CD8-positive, alpha-beta memory T cell (primary cell): ENCODE data around the gene PFDN5. TPM values are rescaled to one million over a fixed set of nuclear protein-coding genes. Genes with fewer than 3 reads are reported as not detected.
"Not testable (repeated sequence)": the region's sequence is repeated elsewhere in the genome, so short reads cannot be mapped to it uniquely, and the experiment has no call there.

Experiments used
- CTCF ChIA-PET: fragments of 350-600 bp; sonication (Branson Sonifier 250); formaldehyde crosslinking; loops from one replicate; lab custom pipeline; 2021; ENCODE audit warnings: antibody characterized with exemption; lab: Charles Lee
- POLR2A ChIA-PET: fragments of 350-600 bp; sonication (Branson Sonifier 250); formaldehyde crosslinking; loops from one replicate; lab custom pipeline; 2021; ENCODE audit warnings: antibody characterized with exemption; lab: Charles Lee
- DNase-seq, 5 donors: peaks; one replicate each; pipeline versions ENCODE4 v3.0.0 to v3.0.0-alpha.2; 2020 to 2022; ENCODE audit warnings: mixed read lengths in 1 of 5
- H3K27ac ChIP-seq: one replicate; pipeline ENCODE4 v1.7.0; 2013; ENCODE audit warnings: low read depth, mild to moderate bottlenecking, low read length, moderate library complexity
- H3K27me3 ChIP-seq: 2 replicates; pipeline ENCODE4 v1.7.0; 2013; ENCODE audit warnings: low read length, mild to moderate bottlenecking; ENCODE audit not compliant: insufficient read depth, poor library complexity, severe bottlenecking
- H3K36me3 ChIP-seq: 2 replicates; pipeline ENCODE4 v1.7.0; 2013; ENCODE audit warnings: mild to moderate bottlenecking, low read length, moderate library complexity; ENCODE audit not compliant: insufficient read depth
- H3K4me1 ChIP-seq: 2 replicates; pipeline ENCODE4 v1.7.0; 2013; ENCODE audit warnings: mild to moderate bottlenecking, low read length, moderate library complexity; ENCODE audit not compliant: insufficient read depth
- H3K4me3 ChIP-seq: 2 replicates; pipeline ENCODE4 v1.7.0; 2013; ENCODE audit warnings: mild to moderate bottlenecking, low read length
- H3K9me3 ChIP-seq: 2 replicates; pipeline ENCODE4 v1.7.0; 2013; ENCODE audit warnings: mild to moderate bottlenecking, low read length
- H3K27ac Mint-ChIP-seq, 8 donors: one replicate each; pipeline ENCODE4 v1.8.0; 2020 to 2021; ENCODE audit warnings: mixed read lengths in 8 of 8, mild to moderate bottlenecking in 6 of 8, inconsistent platforms in 3 of 8, moderate library complexity in 3 of 8
- H3K27me3 Mint-ChIP-seq, 2 donors: one replicate each; pipeline ENCODE4 v1.8.0; 2020 to 2021; ENCODE audit warnings: mixed read lengths in 2 of 2, mild to moderate bottlenecking in 1 of 2, moderate library complexity in 1 of 2
- H3K36me3 Mint-ChIP-seq, 3 donors: one replicate each; pipeline ENCODE4 v1.8.0; 2020 to 2021; ENCODE audit warnings: mixed read lengths in 3 of 3, inconsistent platforms in 1 of 3, mild to moderate bottlenecking in 1 of 3
- H3K4me1 Mint-ChIP-seq, 3 donors: one replicate each; pipeline ENCODE4 v1.8.0; 2020 to 2021; ENCODE audit warnings: mixed read lengths in 3 of 3, inconsistent platforms in 1 of 3, mild to moderate bottlenecking in 1 of 3
- H3K4me3 Mint-ChIP-seq, 7 donors: one replicate each; pipeline ENCODE4 v1.8.0; 2020 to 2021; ENCODE audit warnings: mixed read lengths in 7 of 7, mild to moderate bottlenecking in 6 of 7, moderate library complexity in 4 of 7, inconsistent platforms in 2 of 7
- H3K9me3 Mint-ChIP-seq, 5 donors: one replicate each; pipeline ENCODE4 v1.8.0; 2020 to 2022; ENCODE audit warnings: mixed read lengths in 5 of 5, mild to moderate bottlenecking in 3 of 5, moderate library complexity in 2 of 5, inconsistent platforms in 1 of 5
- polyA plus RNA-seq: library from polyadenylated mRNA; unstranded; fragments of 300-500 nt; fragmentation: Illumina TruSeq; gene quantifications from one replicate; pipeline ENCODE4 v1.2.3, GENCODE V29; 2021
- total RNA-seq, 2 experiments: library from RNA; stranded (reverse); gene quantifications; one replicate each; pipeline ENCODE4 v1.2.3, GENCODE V29; 2021

PFDN5 gene
- total and polyA plus RNA-seq, 3 experiments from 2014 or later: 380 to 1,325 (median 385) TPM

GRCh38 chr12:53328043-53328435 lies 32.7 kb downstream of the PFDN5 start:
- no peaks in the 10 kb centered on the region for H3K36me3 ChIP-seq
- Mint-ChIP-seq H3K9me3 (no peaks in the 10 kb centered on the region), H3K4me3 (no peak overlapping the region), H3K27ac (no peak overlapping the region), H3K36me3 (peaks cover 0 to 7% (median 1%) of the 10 kb centered on the region in 3 donors), H3K27me3 (peaks cover 9 to 16% of the 10 kb centered on the region in 2 donors), H3K4me1 (peaks cover 15 to 19% (median 15%) of the 10 kb centered on the region in 3 donors)
- peaks cover 10% of the 10 kb centered on the region for H3K4me1 ChIP-seq
- ChIA-PET CTCF (interaction anchor here (1.1 to 16.1 kb wide), 3 partner anchors 18 to 93 kb away, joined by 5 to 209 read pairs (median 6); no protein-coding TSS in a partner anchor), POLR2A (no interaction called here)
- no peaks in the 10 kb centered on the region for H3K27me3 ChIP-seq
- H3K9me3 ChIP-seq: no peaks in the 10 kb centered on the region
- H3K4me3 ChIP-seq: no peak overlapping the region
- H3K27ac ChIP-seq: no peak overlapping the region
- no peak for DNase-seq

- no peaks in the 10 kb centered on the region for H3K4me1 ChIP-seq
- no peaks in the 10 kb centered on the region for H3K9me3 ChIP-seq
- Mint-ChIP-seq H3K27me3 (peaks cover 9 to 38% of the 10 kb centered on the region in 2 donors), H3K27ac (no peak overlapping the region), H3K36me3 (peaks cover 0 to 1% (median 0%) of the 10 kb centered on the region in 3 donors), H3K4me3 (no peak overlapping the region), H3K9me3 (no peaks in the 10 kb centered on the region), H3K4me1 (peaks cover 0 to 6% (median 3%) of the 10 kb centered on the region in 3 donors)
- CTCF ChIA-PET: interaction anchor here (1.1 to 16.1 kb wide), 4 partner anchors 9 to 178 kb away, joined by 3 to 209 read pairs (median 14); partner anchors contain the start of gene AAAS
- DNase-seq: no peak
- H3K27me3 ChIP-seq: peaks cover 1% of the 10 kb centered on the region
- H3K36me3 ChIP-seq: no peaks in the 10 kb centered on the region
- no peak overlapping the region for H3K27ac ChIP-seq
- no peak overlapping the region for H3K4me3 ChIP-seq
- POLR2A ChIA-PET: interaction anchor here (0.7 to 1.1 kb wide), 2 partner anchors 13 to 92 kb away, joined by 3 to 9 read pairs; no protein-coding TSS in a partner anchor
Observed at GRCh38 chr12:53330671-53331070, 35.3 kb downstream of the PFDN5 start.

GRCh38 chr12:53332339-53332738 lies 37.0 kb downstream of the PFDN5 start:
- H3K36me3 Mint-ChIP-seq, DNase-seq, H3K9me3 ChIP-seq, H3K4me1 ChIP-seq, H3K36me3 ChIP-seq, H3K4me3 ChIP-seq, H3K9me3 Mint-ChIP-seq, H3K4me3 Mint-ChIP-seq, POLR2A ChIA-PET, H3K4me1 Mint-ChIP-seq, H3K27ac ChIP-seq: not testable (repeated sequence)
- Mint-ChIP-seq H3K27me3 (peaks cover 18 to 51% of the 10 kb centered on the region in 2 donors), H3K27ac (peak overlapping the region in 1 of 8 donors; percentile 18)
- H3K27me3 ChIP-seq: peaks cover 11% of the 10 kb centered on the region
- CTCF ChIA-PET: interaction anchor here (1.0 to 16.1 kb wide), 4 partner anchors 10 to 20 kb away, joined by 3 to 209 read pairs (median 14); partner anchors contain the start of gene AAAS

GRCh38 chr12:53332744-53333143 lies 37.4 kb downstream of the PFDN5 start:
- Mint-ChIP-seq H3K4me3 (no peak overlapping the region), H3K27me3 (peaks cover 20 to 51% of the 10 kb centered on the region in 2 donors), H3K27ac (no peak overlapping the region), H3K4me1 (peaks cover 2% of the 10 kb centered on the region in 3 donors), H3K36me3 (peaks cover 0 to 2% (median 0%) of the 10 kb centered on the region in 3 donors), H3K9me3 (no peaks in the 10 kb centered on the region)
- Histone ChIP-seq H3K4me3 (no peak overlapping the region), H3K27ac (no peak overlapping the region), H3K36me3 (no peaks in the 10 kb centered on the region), H3K27me3 (peaks cover 15% of the 10 kb centered on the region), H3K4me1 (no peaks in the 10 kb centered on the region), H3K9me3 (no peaks in the 10 kb centered on the region)
- DNase-seq: no peak
- POLR2A ChIA-PET: no interaction called here
- CTCF ChIA-PET: interaction anchor here (1.0 to 16.1 kb wide), 3 partner anchors 11 to 19 kb away, joined by 3 to 209 read pairs (median 21); partner anchors contain the start of gene AAAS

- Histone ChIP-seq H3K27ac (no peak overlapping the region), H3K27me3 (peaks cover 20% of the 10 kb centered on the region), H3K36me3 (no peaks in the 10 kb centered on the region), H3K4me1 (no peaks in the 10 kb centered on the region), H3K9me3 (no peaks in the 10 kb centered on the region), H3K4me3 (no peak overlapping the region)
- CTCF ChIA-PET: interaction anchor here (3.5 to 5.1 kb wide), 2 partner anchors 11 to 12 kb away, joined by 13 to 21 read pairs; partner anchors contain the start of gene AAAS
- Mint-ChIP-seq H3K4me3 (no peak overlapping the region), H3K36me3 (peaks cover 0 to 2% (median 0%) of the 10 kb centered on the region in 3 donors), H3K9me3 (no peaks in the 10 kb centered on the region), H3K4me1 (peaks cover 6 to 8% (median 7%) of the 10 kb centered on the region in 3 donors), H3K27ac (no peak overlapping the region), H3K27me3 (peaks cover 20 to 55% of the 10 kb centered on the region in 2 donors)
- POLR2A ChIA-PET: no interaction called here
- DNase-seq: no peak
Observed at GRCh38 chr12:53333289-53333688, 37.9 kb downstream of the PFDN5 start.

- peaks cover 26% of the 10 kb centered on the region for H3K27me3 ChIP-seq
- Mint-ChIP-seq H3K27me3 (peaks cover 20 to 58% of the 10 kb centered on the region in 2 donors), H3K9me3 (no peaks in the 10 kb centered on the region), H3K4me3 (no peak overlapping the region), H3K4me1 (peaks cover 7 to 9% (median 7%) of the 10 kb centered on the region in 3 donors), H3K36me3 (peaks cover 0 to 2% (median 0%) of the 10 kb centered on the region in 3 donors), H3K27ac (no peak overlapping the region)
- H3K4me1 ChIP-seq: no peaks in the 10 kb centered on the region
- ChIA-PET CTCF (interaction anchor here (3.5 to 5.1 kb wide), 2 partner anchors 11 to 12 kb away, joined by 13 to 21 read pairs; partner anchors contain the start of gene AAAS), POLR2A (no interaction called here)
- no peak overlapping the region for H3K27ac ChIP-seq
- H3K9me3 ChIP-seq: no peaks in the 10 kb centered on the region
- H3K4me3 ChIP-seq: no peak overlapping the region
- no peaks in the 10 kb centered on the region for H3K36me3 ChIP-seq
- DNase-seq: no peak
Observed at GRCh38 chr12:53333845-53334244, 38.5 kb downstream of the PFDN5 start.

GRCh38 chr12:53334822-53335221 lies 39.5 kb downstream of the PFDN5 start:
- ChIA-PET CTCF (interaction anchor here (0.8 to 3.5 kb wide), 6 partner anchors 8 to 86 kb away, joined by 3 to 13 read pairs (median 6); partner anchors contain the start of gene AAAS), POLR2A (interaction anchor here (0.5 kb wide), 1 partner anchor 11 kb away, joined by 6 read pairs; no protein-coding TSS in a partner anchor)
- Histone ChIP-seq H3K36me3 (no peaks in the 10 kb centered on the region), H3K4me3 (no peak overlapping the region), H3K27me3 (peaks cover 27% of the 10 kb centered on the region), H3K27ac (no peak overlapping the region), H3K9me3 (no peaks in the 10 kb centered on the region), H3K4me1 (no peaks in the 10 kb centered on the region)
- H3K4me3 Mint-ChIP-seq: no peak overlapping the region
- H3K9me3 Mint-ChIP-seq: no peaks in the 10 kb centered on the region
- no peak for DNase-seq
- H3K27ac Mint-ChIP-seq: no peak overlapping the region
- H3K36me3 Mint-ChIP-seq: peaks cover 0 to 2% (median 0%) of the 10 kb centered on the region in 3 donors
- peaks cover 20 to 60% of the 10 kb centered on the region in 2 donors for H3K27me3 Mint-ChIP-seq
- peaks cover 7 to 9% (median 7%) of the 10 kb centered on the region in 3 donors for H3K4me1 Mint-ChIP-seq

GRCh38 chr12:53336181-53336681 lies 40.9 kb downstream of the PFDN5 start, which contains the start of gene SP7:
TSS of gene SP7 (minus strand) at chr12:53336354. CDS start at chr12:53335646, 708 bp downstream.
- Histone ChIP-seq H3K27me3 (peaks cover 27% of the 10 kb centered on the region), H3K4me1 (no peaks in the 10 kb centered on the region), H3K27ac (no peak within 1 kb of the TSS), H3K9me3 (no peaks in the 10 kb centered on the region), H3K36me3 (no peaks in the 10 kb centered on the region), H3K4me3 (no peak within 1 kb of the TSS)
- Mint-ChIP-seq H3K9me3 (no peaks in the 10 kb centered on the region), H3K27me3 (peaks cover 26 to 69% of the 10 kb centered on the region in 2 donors), H3K27ac (no peak within 1 kb of the TSS), H3K4me3 (no peak within 1 kb of the TSS), H3K36me3 (peaks cover 0 to 2% (median 0%) of the 10 kb centered on the region in 3 donors), H3K4me1 (peaks cover 7 to 9% (median 7%) of the 10 kb centered on the region in 3 donors)
- CTCF ChIA-PET: interaction anchor here (1.8 to 3.5 kb wide), 2 partner anchors 9 to 16 kb away, joined by 9 to 13 read pairs; no protein-coding TSS in a partner anchor
- POLR2A ChIA-PET: interaction anchor here (0.6 to 1.0 kb wide), 2 partner anchors 9 to 86 kb away, joined by 3 to 5 read pairs; no protein-coding TSS in a partner anchor
- no peak for DNase-seq
